Measurements from ENCODE around the gene GRIFIN.
A peak's percentile ranks its signal among the peaks of the same experiment; 100 is the strongest.

The GRIFIN gene

GRCh38 chr7:2516194-2516555 lies 40.0 kb upstream of the GRIFIN start:
- Mint-ChIP-seq H3K27ac (no peak overlapping the region), H3K9me3 (no peaks in the 10 kb centered on the region), H3K27me3 (no peaks in the 10 kb centered on the region), H3K36me3 (no peaks in the 10 kb centered on the region), H3K4me3 (no peak overlapping the region), H3K4me1 (peaks cover 40% of the 10 kb centered on the region)

DNA sequence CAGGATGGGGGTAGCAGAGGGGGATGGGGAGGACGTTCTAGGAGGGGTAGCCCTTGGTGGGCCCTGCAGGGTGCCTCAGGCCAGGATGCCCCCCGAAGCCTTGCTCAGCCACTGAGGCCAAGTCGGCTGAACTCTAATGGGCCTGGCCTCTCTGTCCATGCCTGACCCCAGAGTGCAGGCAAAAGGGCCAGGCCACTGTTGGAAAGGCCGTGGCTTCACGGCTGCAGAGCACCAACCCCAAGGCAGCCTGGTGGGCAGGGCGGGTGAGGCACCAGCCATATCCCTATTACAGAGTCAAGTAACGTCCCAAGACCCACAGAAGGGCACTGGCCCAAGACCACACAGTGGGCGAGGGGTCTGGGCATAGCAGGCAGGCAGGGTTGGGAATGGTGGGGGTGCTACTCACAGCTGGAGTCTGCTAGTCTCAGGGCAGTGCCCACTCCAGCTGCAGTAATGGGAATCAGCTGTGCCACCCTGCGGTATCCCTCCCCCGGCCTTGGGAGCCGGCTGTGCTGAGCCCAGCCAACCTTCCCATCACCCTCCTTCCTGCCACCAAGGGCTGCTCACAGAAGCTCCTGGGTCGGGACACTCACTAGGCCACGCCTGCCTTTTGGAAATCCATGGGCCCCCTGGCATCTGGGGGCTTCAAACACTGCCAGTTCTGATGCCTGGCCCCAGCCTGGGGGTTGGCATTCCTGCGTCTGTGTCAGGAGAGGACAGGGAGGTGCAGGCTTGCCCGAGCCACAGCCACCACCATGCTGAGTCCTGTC lies 39.4 kb upstream of the GRIFIN start:
- Mint-ChIP-seq H3K4me3 (no peak overlapping the region), H3K36me3 (no peaks in the 10 kb centered on the region), H3K27ac (peak overlapping the region; percentile 17), H3K9me3 (no peaks in the 10 kb centered on the region), H3K4me1 (peaks cover 39% of the 10 kb centered on the region), H3K27me3 (no peaks in the 10 kb centered on the region)

GRCh38 chr7:2514473-2515423 lies 38.5 kb upstream of the GRIFIN start:
- H3K4me1 Mint-ChIP-seq: peaks cover 44% of the 10 kb centered on the region

DNA sequence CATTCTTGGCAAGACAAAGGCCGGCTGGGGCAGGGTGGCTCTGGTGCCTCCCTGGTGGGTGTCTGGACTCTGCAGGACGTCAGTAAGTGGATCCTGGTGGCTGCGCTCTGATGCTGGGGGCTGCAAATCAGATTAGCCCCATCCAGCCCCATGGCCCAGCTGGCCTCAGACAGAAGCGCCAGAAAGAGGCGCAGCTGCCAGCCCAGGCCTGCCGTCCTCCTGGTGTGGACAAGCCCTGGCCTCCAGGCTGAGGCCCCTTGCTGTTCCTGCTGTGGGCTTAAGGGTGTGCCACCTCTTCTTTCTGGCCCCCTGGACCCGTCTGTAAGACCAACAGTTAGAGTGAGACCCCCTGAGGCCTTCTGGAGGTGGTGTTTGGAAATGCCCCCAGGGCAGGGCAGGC lies 37.5 kb upstream of the GRIFIN start:
- H3K27me3 Mint-ChIP-seq: no peaks in the 10 kb centered on the region
- no peaks in the 10 kb centered on the region for H3K9me3 Mint-ChIP-seq
- H3K36me3 Mint-ChIP-seq: no peaks in the 10 kb centered on the region
- H3K4me3 Mint-ChIP-seq: no peak overlapping the region
- H3K4me1 Mint-ChIP-seq: peaks cover 54% of the 10 kb centered on the region
- no peak overlapping the region for H3K27ac Mint-ChIP-seq

More at GRCh38 chr7:2514473-2515423, 38.5 kb upstream of the GRIFIN start:
- Mint-ChIP-seq H3K27ac (no peak overlapping the region), H3K27me3 (no peaks in the 10 kb centered on the region), H3K36me3 (no peaks in the 10 kb centered on the region), H3K4me3 (no peak overlapping the region), H3K9me3 (no peaks in the 10 kb centered on the region)

- Mint-ChIP-seq H3K4me1 (peaks cover 56% of the 10 kb centered on the region), H3K4me3 (peak overlapping the region; percentile 8), H3K27me3 (no peaks in the 10 kb centered on the region), H3K36me3 (no peaks in the 10 kb centered on the region), H3K9me3 (no peaks in the 10 kb centered on the region), H3K27ac (no peak overlapping the region)
Observed at GRCh38 chr7:2512713-2513112, 36.5 kb upstream of the GRIFIN start.

DNA sequence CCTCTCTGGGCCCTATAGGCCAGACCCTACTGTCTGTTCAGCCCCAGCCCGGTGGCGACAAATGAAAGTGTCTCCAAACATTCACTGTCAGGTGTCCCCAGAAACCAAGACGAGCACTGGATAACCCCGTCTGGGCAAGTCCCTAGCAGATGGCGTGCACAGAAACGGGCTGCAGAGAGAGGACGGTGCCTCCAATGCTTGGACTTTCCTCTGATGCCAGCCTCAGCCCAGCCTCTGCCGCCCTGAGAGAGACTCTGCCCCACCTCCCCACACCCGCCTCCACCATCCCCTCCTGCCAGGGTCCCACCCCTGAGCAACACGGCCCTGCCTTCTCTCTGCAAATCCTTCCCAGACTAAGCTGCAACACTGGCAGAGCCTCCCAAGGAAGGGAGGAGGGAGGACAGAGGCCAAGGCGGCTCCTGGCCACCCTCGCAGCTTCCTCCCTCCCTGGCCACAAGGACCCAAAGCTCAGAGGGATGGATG lies 36.0 kb upstream of the GRIFIN start:
- no peaks in the 10 kb centered on the region for H3K9me3 Mint-ChIP-seq
- H3K4me1 Mint-ChIP-seq: peaks cover 54% of the 10 kb centered on the region
- H3K4me3 Mint-ChIP-seq: peak overlapping the region; percentile 58
- H3K27ac Mint-ChIP-seq: peak overlapping the region; percentile 77
- no peaks in the 10 kb centered on the region for H3K27me3 Mint-ChIP-seq
- no peaks in the 10 kb centered on the region for H3K36me3 Mint-ChIP-seq

- Mint-ChIP-seq H3K27me3 (no peaks in the 10 kb centered on the region), H3K27ac (peak overlapping the region; percentile 77), H3K36me3 (no peaks in the 10 kb centered on the region), H3K4me3 (peak overlapping the region; percentile 69), H3K4me1 (peaks cover 53% of the 10 kb centered on the region), H3K9me3 (no peaks in the 10 kb centered on the region)
Observed at GRCh38 chr7:2511769-2512168, 35.6 kb upstream of the GRIFIN start.

GRCh38 chr7:2510909-2511768 lies 34.9 kb upstream of the GRIFIN start:
- Mint-ChIP-seq H3K4me1 (peaks cover 58% of the 10 kb centered on the region), H3K27me3 (no peaks in the 10 kb centered on the region), H3K27ac (peak overlapping the region; percentile 86), H3K4me3 (peak overlapping the region; percentile 69), H3K36me3 (no peaks in the 10 kb centered on the region), H3K9me3 (no peaks in the 10 kb centered on the region)

DNA sequence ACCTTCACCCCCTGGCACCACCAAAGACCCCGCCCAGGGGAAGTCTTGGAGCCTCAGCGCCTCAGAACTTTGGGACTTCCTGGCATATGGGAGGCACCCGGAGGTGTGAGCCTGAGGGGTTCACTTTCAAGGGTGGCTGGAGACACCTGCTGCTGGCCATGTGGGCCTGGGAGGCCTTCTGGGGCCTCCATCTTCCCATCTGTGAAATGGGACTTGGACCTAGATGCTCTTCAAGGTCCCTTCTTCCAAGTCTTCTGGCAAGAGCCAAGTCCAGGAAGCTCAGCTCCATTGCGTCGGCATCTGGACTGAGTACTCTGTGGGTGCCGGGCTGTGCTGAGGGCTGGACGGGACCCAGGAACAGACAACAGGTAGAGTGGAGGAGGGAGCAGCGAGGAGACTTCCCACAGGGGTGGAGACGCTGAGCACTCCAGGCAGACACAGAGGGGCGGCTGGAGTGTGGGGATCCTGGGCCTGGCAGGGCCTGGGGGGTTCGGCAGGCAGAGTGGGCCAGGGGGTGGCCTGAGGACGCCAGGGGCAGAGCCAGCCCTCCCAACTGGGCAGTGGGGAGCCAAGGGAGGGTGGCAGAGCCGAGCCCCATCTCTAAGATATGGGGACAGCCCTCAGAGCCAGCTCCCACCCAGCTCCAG lies 34.1 kb upstream of the GRIFIN start:
- no peaks in the 10 kb centered on the region for H3K9me3 Mint-ChIP-seq
- peak overlapping the region; percentile 69 for H3K4me3 Mint-ChIP-seq
- peaks cover 58% of the 10 kb centered on the region for H3K4me1 Mint-ChIP-seq
- H3K27ac Mint-ChIP-seq: peak overlapping the region; percentile 97
- H3K27me3 Mint-ChIP-seq: no peaks in the 10 kb centered on the region
- no peaks in the 10 kb centered on the region for H3K36me3 Mint-ChIP-seq

DNA sequence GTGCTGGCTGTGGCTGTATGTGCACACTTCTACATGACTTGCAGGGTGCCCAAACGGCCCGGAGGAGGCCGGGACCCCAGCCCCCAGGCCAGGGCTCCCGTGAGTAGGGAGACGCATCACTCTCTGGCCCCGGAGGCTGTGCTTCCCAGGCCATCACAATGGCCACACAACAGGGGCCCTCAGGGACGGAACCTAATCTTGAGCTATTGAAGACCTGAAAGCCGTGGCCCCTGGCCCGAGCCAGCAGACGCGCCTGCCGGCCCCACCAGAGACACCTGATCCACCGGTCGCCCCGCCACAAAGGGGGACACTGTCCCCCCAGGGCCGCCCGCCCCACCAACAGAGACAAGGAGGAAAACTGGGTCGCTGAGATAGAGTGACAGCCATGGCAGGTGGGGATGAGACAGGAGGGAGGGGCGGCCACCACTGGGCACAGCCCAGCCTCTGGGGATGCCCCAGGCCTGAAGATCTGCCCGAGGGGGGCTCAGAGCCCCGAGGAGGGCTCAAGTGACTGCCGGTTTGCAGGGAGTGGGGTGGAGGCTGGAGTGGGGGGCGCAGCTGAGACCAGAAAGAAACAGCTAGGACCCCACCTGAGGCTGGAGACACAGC lies 33.2 kb upstream of the GRIFIN start:
- H3K4me1 Mint-ChIP-seq: peaks cover 58% of the 10 kb centered on the region
- peak overlapping the region; percentile 75 for H3K4me3 Mint-ChIP-seq
- H3K36me3 Mint-ChIP-seq: no peaks in the 10 kb centered on the region
- no peaks in the 10 kb centered on the region for H3K9me3 Mint-ChIP-seq
- H3K27me3 Mint-ChIP-seq: no peaks in the 10 kb centered on the region
- peak overlapping the region; percentile 55 for H3K27ac Mint-ChIP-seq

DNA sequence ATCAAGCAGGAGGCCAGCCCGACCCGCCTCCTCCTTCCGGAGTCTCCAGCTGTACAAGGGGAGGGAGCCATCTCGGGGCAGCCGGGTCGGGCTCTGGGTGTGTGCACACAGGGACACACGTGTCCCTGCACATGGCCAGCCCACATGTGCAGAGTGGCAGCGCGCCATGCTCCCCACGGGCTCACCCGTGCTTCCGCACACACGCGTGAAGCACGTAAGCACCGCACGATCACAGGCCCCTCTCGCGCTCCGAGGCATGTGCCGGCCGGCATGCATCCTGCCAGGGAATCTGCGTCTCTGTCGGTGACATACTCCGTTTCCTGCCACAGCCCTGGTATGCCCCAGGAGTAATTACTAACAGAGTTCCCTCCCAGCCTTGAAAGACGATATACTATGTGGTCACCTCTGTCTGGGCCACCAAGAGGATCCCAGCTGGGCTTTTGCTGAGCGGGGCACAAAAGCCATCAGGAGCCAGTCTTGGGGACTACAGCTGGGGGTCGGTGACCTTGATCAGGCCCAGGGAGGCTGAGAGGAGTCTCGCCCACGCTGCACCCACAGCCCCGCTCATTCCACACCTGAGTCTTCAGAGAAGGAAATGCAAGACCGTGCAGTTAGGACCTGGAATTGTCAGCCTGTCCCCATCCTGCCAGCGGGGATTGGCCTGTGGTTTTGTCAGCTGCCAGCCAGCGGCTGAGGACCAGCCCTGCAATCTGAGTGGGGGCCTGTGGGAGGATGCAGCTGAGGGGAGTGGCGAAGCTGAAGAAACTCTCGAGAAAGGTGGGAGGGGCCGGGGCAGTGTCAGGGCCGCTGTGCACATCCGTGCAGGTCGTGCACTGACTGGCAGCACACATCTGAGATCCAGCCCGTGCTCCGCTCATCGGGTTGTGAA lies 32.4 kb upstream of the GRIFIN start:
- Mint-ChIP-seq H3K4me1 (peaks cover 59% of the 10 kb centered on the region), H3K9me3 (no peaks in the 10 kb centered on the region), H3K27ac (peak overlapping the region; percentile 59), H3K36me3 (no peaks in the 10 kb centered on the region), H3K27me3 (no peaks in the 10 kb centered on the region), H3K4me3 (peak overlapping the region; percentile 75)

DNA sequence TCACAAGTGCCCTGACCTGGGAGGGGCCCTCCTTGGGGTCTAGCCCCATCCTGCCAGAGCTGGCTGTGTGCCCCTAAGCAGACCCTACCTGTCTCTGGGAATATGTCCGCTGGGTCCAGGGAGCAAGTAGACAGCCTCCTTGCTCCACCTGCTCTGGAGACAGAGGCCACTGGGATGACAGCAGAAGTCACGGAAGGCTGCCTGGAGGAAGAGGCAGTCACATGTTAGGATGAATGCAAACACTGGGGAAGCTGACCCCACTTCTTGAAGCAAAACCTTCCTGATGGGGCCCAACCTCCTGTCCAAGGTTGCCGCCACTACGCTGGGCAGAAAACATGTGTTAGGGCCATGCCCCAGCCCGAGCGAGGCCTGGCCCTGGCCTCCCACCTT lies 31.7 kb upstream of the GRIFIN start:
- Mint-ChIP-seq H3K27ac (peak overlapping the region; percentile 59), H3K9me3 (no peaks in the 10 kb centered on the region), H3K4me1 (peaks cover 53% of the 10 kb centered on the region), H3K27me3 (no peaks in the 10 kb centered on the region), H3K36me3 (no peaks in the 10 kb centered on the region), H3K4me3 (no peak overlapping the region)

DNA sequence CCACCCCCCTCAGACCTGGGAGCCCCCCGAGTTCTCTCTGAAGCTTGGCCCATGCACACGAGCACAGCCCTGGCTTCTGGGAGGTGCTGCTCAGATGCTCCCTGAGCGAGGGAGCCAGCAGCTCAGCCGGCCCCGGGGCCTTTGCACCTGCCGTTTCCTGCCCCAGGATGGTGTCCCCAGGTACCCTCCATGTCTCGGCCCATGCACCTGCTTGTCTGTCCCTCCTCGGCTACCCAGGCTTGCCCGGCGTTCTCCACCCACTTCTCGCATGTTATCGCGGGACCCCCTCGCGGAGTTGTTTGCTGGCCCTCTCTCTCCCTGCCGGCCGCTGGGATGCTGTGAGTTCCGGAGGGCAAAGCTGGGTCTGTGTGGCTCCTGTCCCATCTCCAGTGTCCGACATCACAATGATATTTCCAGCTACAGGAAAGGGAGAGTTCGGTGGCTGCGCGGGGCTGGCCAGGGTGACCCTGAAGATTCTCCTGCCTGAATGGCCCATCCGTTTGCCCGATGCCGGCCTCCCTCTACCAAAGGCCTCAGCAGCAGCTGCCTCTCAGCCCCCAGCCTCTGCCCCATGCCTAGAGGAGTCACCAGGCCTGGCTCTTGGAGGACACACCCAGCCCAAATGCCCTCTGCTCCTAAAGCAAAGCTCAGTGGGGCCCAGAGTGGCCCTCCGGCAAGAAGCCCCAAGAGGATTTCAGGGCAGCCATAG lies 31.2 kb upstream of the GRIFIN start:
- Mint-ChIP-seq H3K4me3 (no peak overlapping the region), H3K4me1 (peaks cover 47% of the 10 kb centered on the region), H3K27me3 (no peaks in the 10 kb centered on the region), H3K9me3 (no peaks in the 10 kb centered on the region), H3K27ac (no peak overlapping the region), H3K36me3 (no peaks in the 10 kb centered on the region)
